HEK293T (cell line): ENCODE results near the gene CCDC33.

ENCODE experiments used
- CTCF ChIA-PET: fragments of 350-600 bp; formaldehyde crosslinking; extraction: SDS; loops from one replicate; lab custom pipeline; 2021; ENCODE audit warnings: antibody characterized with exemption, inconsistent platforms; lab: Yijun Ruan, JAX
- POLR2A ChIA-PET: fragments of 350-600 bp; formaldehyde crosslinking; extraction: SDS; loops from one replicate; lab custom pipeline; 2020; ENCODE audit warnings: antibody characterized with exemption, inconsistent platforms; lab: Yijun Ruan, JAX
- DNase-seq: peaks from one replicate; pipeline ENCODE4 v3.0.0; 2012; ENCODE audit warnings: mixed read lengths; ENCODE audit errors: extremely low spot score
- ARNT ChIP-seq: fragments of 450-650 bp; IDR thresholded peaks from 2 replicates; pipeline ENCODE4 v1.6.1; 2017; ENCODE audit warnings: mild to moderate bottlenecking
- BHLHE40 ChIP-seq: fragments of 450-650 bp; IDR thresholded peaks from 2 replicates; pipeline ENCODE4 v1.6.1; 2016; ENCODE audit warnings: mild to moderate bottlenecking, moderate library complexity, borderline replicate concordance
- CTBP1 ChIP-seq: fragments of 450-650 bp; IDR thresholded peaks from 2 replicates; pipeline ENCODE4 v1.6.1; 2016; ENCODE audit warnings: borderline replicate concordance
- ELF4 ChIP-seq: fragments of 450-650 bp; IDR thresholded peaks from 2 replicates; pipeline ENCODE4 v1.6.1; 2017; ENCODE audit warnings: antibody characterized with exemption
- FOXA1 ChIP-seq: fragments of 450-650 bp; IDR thresholded peaks from 2 replicates; pipeline ENCODE4 v1.6.1; 2016; ENCODE audit warnings: mild to moderate bottlenecking
- FOXK2 ChIP-seq: fragments of 450-650 bp; IDR thresholded peaks from 2 replicates; pipeline ENCODE4 v1.6.1; 2016; ENCODE audit warnings: mild to moderate bottlenecking
- FOXM1 ChIP-seq: fragments of 450-650 bp; IDR thresholded peaks from 2 replicates; pipeline ENCODE4 v1.6.1; 2017; ENCODE audit warnings: mild to moderate bottlenecking, borderline replicate concordance
- HDGF ChIP-seq: fragments of 450-650 bp; IDR thresholded peaks from 2 replicates; pipeline ENCODE4 v1.6.1; 2017; ENCODE audit warnings: antibody characterized with exemption, borderline replicate concordance
- L3MBTL2 ChIP-seq: fragments of 450-650 bp; conservative IDR thresholded peaks from 2 replicates; pipeline ENCODE4 v1.6.1; 2016; ENCODE audit warnings: mild to moderate bottlenecking
- LEF1 ChIP-seq: fragments of 450-650 bp; IDR thresholded peaks from 2 replicates; pipeline ENCODE4 v1.6.1; 2017; ENCODE audit warnings: mild to moderate bottlenecking, borderline replicate concordance
- NFRKB ChIP-seq: fragments of 450-650 bp; IDR thresholded peaks from 2 replicates; pipeline ENCODE4 v1.6.1; 2016; ENCODE audit warnings: mild to moderate bottlenecking, moderate library complexity
- PKNOX1 ChIP-seq: fragments of 450-650 bp; IDR thresholded peaks from 2 replicates; pipeline ENCODE4 v1.6.1; 2016
- SP1 ChIP-seq: fragments of 450-650 bp; IDR thresholded peaks from 2 replicates; pipeline ENCODE4 v1.6.1; 2017
- SUZ12 ChIP-seq: fragments of 450-650 bp; IDR thresholded peaks from 2 replicates; pipeline ENCODE4 v1.6.1; 2016; ENCODE audit warnings: mild to moderate bottlenecking
- TARDBP ChIP-seq: fragments of 450-650 bp; IDR thresholded peaks from 2 replicates; pipeline ENCODE4 v1.6.1; 2016
- ZNF384 ChIP-seq: fragments of 450-650 bp; IDR thresholded peaks from 2 replicates; pipeline ENCODE4 v1.6.1; 2016

Gene CCDC33

GRCh38 chr15:74207652-74208440 is 28.3 kb upstream of the CCDC33 start:
- ChIA-PET CTCF (no interaction called here), POLR2A (no interaction called here)
- TF ChIP-seq FOXA1 (no peak), SP1 (no peak), ELF4 (no peak), LEF1 (no peak), PKNOX1 (no peak), FOXM1 (no peak), L3MBTL2 (no peak), FOXK2 (no peak), SUZ12 (no peak), NFRKB (no peak), ZNF384 (no peak), ARNT (no peak), TARDBP (no peak), CTBP1 (no peak), BHLHE40 (no peak), HDGF (no peak)

GRCh38 chr15:74208496-74208895 is 27.6 kb upstream of the CCDC33 start:
- CTCF ChIA-PET: interaction anchor here (0.8 kb wide), 1 partner anchor 73 kb away, joined by 3 read pairs; no protein-coding TSS in a partner anchor
- no peak for DNase-seq
- TF ChIP-seq FOXK2 (no peak), ARNT (no peak), FOXM1 (no peak), ELF4 (no peak), L3MBTL2 (no peak), FOXA1 (no peak), SUZ12 (no peak), LEF1 (no peak), CTBP1 (no peak), SP1 (no peak), ZNF384 (no peak), PKNOX1 (no peak), BHLHE40 (no peak), NFRKB (no peak), TARDBP (no peak), HDGF (no peak)
- POLR2A ChIA-PET: no interaction called here

More at GRCh38 chr15:74207652-74208440, 28.3 kb upstream of the CCDC33 start:
- no peak for DNase-seq

- TF ChIP-seq FOXM1 (no peak), LEF1 (no peak), NFRKB (no peak), SUZ12 (no peak), TARDBP (no peak), BHLHE40 (no peak), CTBP1 (no peak), HDGF (no peak), L3MBTL2 (no peak), SP1 (no peak), FOXA1 (no peak), FOXK2 (no peak)
- POLR2A ChIA-PET: interaction anchor here (0.9 kb wide), 1 partner anchor 81 kb away, joined by 3 read pairs; no protein-coding TSS in a partner anchor
- no peak for DNase-seq
- CTCF ChIA-PET: interaction anchor here (0.8 kb wide), 2 partner anchors 13 to 73 kb away, joined by 3 read pairs; no protein-coding TSS in a partner anchor
These were observed 27.1 kb upstream of the CCDC33 start for GRCh38 chr15:74208901-74209559.

DNA sequence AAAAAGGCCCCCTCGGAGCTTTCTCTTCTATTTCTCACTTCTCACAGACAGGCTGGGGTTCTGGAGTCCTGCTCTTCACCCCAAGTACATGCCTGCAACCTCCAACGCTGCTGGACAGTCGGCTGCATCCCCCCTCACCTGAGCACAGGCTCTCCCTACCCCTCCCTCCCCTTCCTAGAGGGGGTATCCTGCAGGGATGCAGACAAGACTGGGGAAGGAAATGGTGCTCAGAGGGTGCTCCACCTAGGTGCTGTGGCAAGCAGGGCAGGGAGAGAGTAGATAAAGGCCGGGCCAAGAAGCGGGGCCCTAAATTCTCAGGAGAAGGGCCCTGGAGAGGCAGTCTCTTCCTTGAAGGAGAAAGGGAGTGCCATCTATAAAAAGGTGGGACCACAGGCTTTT is 26.6 kb upstream of the CCDC33 start:
- no peak for TF ChIP-seq TARDBP
- no peak for TF ChIP-seq FOXA1
- TF ChIP-seq ELF4: no peak
- TF ChIP-seq ZNF384: no peak
- no peak for TF ChIP-seq SUZ12
- no peak for TF ChIP-seq HDGF
- TF ChIP-seq ARNT: no peak
- TF ChIP-seq FOXM1: no peak
- no peak for TF ChIP-seq CTBP1
- no peak for TF ChIP-seq PKNOX1
- TF ChIP-seq FOXK2: no peak
- TF ChIP-seq LEF1: no peak
- no peak for TF ChIP-seq BHLHE40
- TF ChIP-seq NFRKB: no peak
- no peak for TF ChIP-seq L3MBTL2
- no peak for TF ChIP-seq SP1
- ChIA-PET CTCF (interaction anchor here (0.8 kb wide), 1 partner anchor 12 kb away, joined by 3 read pairs; no protein-coding TSS in a partner anchor), POLR2A (interaction anchor here (0.9 kb wide), 1 partner anchor 81 kb away, joined by 3 read pairs; no protein-coding TSS in a partner anchor)
- DNase-seq: no peak

DNA sequence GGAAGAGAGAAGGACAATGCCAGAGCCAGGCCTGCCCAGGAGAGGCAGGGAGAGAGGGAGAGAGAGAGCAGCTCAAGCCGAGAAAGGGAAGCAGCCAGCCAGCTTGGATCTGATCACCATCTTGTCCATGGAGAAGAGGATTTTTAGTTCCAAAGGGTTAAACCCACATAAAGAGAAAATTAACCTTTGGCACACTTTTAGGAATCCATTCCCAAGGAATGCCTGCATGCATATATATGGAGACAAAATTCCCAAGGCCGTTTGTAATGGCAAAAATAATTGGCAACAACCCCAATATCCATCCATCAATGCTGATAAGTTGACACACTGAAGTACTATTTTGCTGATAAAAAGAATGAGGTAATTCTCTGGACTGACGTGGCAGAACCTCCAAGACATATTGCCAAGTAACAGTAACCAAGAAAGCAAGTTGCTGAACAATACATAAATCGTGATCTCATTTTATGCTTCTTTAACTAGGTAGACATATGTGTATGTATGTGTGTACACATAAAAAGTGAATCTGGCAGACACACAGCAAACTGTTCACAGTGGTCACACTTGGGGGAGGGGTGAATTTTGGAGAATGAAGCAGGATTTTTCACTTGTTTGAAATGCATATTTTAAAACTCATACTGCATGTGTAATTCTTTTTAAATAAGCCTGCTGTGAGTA is 26.0 kb upstream of the CCDC33 start:
- ChIA-PET POLR2A (interaction anchor here (0.9 kb wide), 1 partner anchor 12 kb away, joined by 3 read pairs; no protein-coding TSS in a partner anchor), CTCF (interaction anchor here (0.6 to 1.0 kb wide), 2 partner anchors 10 to 94 kb away, joined by 3 to 6 read pairs; no protein-coding TSS in a partner anchor)
- DNase-seq: no peak
- TF ChIP-seq LEF1: no peak
- TF ChIP-seq ELF4: no peak
- TF ChIP-seq FOXA1: no peak
- TF ChIP-seq FOXK2: no peak
- TF ChIP-seq ZNF384: no peak
- no peak for TF ChIP-seq HDGF
- TF ChIP-seq PKNOX1: no peak; the same call in 1 of the 2 replicates
- no peak for TF ChIP-seq ARNT
- TF ChIP-seq BHLHE40: no peak
- no peak for TF ChIP-seq CTBP1
- TF ChIP-seq NFRKB: no peak
- TF ChIP-seq SP1: no peak
- no peak for TF ChIP-seq TARDBP
- no peak for TF ChIP-seq SUZ12
